HCT116 (cell line): ENCODE results near the gene GGNBP2. TPM values are rescaled to one million over a fixed set of nuclear protein-coding genes. Genes with fewer than 3 reads are reported as not detected.

ENCODE experiments used
- ATAC-seq: fragments of 200-7000 bp; cut with Tn5 transposase; 2 replicates; pipeline ENCODE4 v1.9.1; 2020; ENCODE audit warnings: mild to moderate bottlenecking, moderate library complexity
- BruUV-seq: library from RNA; stranded (reverse); fragments of 400-500 nt; replicated peaks from 2 replicates; lab custom pipeline; 2021; lab: Mats Ljungman, UMichigan
- CTCF ChIA-PET: fragments of 300-600 bp; sonication (Branson Sonifier 250); formaldehyde crosslinking; loops from one replicate; lab custom pipeline; 2021; ENCODE audit warnings: antibody characterized with exemption; lab: Charles Lee
- POLR2A ChIA-PET: fragments of 300-600, 350-600 bp; sonication (Branson Sonifier 250); formaldehyde crosslinking; loops from one replicate; lab custom pipeline; 2021; ENCODE audit warnings: antibody characterized with exemption; lab: Charles Lee
- RAD21 ChIA-PET, 2 experiments: fragments of 300-600 bp; sonication (Branson Sonifier 250); formaldehyde crosslinking; loops; one replicate each; lab custom pipeline; 2023; ENCODE audit warnings: low total read pairs in 2 of 2; ENCODE audit not compliant: uncharacterized antibody in 2 of 2, unreplicated experiment in 2 of 2, low non-redundant PET in 1 of 2; lab: Charles Lee
- DNase-seq: peaks from one replicate; pipeline ENCODE4 v3.0.0-alpha.2; 2010; ENCODE audit warnings: low read depth, low spot score
- H2AFZ ChIP-seq: fragments of 200-600 bp; shearing (Covaris generic), sonication (generic); 2 replicates; pipeline ENCODE4 v1.6.1; 2017; ENCODE audit warnings: low read depth, mixed run types, mixed read lengths, antibody characterized with exemption, low read length; ENCODE audit not compliant: poor library complexity, severe bottlenecking
- H3K27ac ChIP-seq: 2 replicates; pipeline ENCODE4 v1.5.1; 2012; ENCODE audit warnings: low read depth, low read length
- H3K27me3 ChIP-seq: fragments of 200-600 bp; sonication (generic); 2 replicates; pipeline ENCODE4 v1.6.1; 2016; ENCODE audit warnings: mixed run types, low read length, mixed read lengths; ENCODE audit not compliant: insufficient read depth
- H3K36me3 ChIP-seq, 2 experiments: fragments of 200-500 bp in 1 of 2; fragments of 200-600 bp in 1 of 2; sonication (Bioruptor generic) in 1 of 2; sonication (generic) in 1 of 2; 2 replicates each; pipeline versions ENCODE4 v1.5.1 to v1.6.1; 2014 to 2016; ENCODE audit warnings: low read length in 2 of 2, inconsistent platforms in 1 of 2, mixed read lengths in 1 of 2, mixed run types in 1 of 2; ENCODE audit not compliant: insufficient read depth in 2 of 2, control insufficient read depth in 1 of 2
- H3K4me1 ChIP-seq, 2 experiments: fragments of 200-600 bp in 1 of 2; sonication (generic) in 1 of 2; 2 replicates each; pipeline versions ENCODE4 v1.5.1 to v1.6.1; 2012 to 2017; ENCODE audit warnings: low read length in 2 of 2, inconsistent platforms in 1 of 2, mild to moderate bottlenecking in 1 of 2, mixed read lengths in 1 of 2, mixed run types in 1 of 2, moderate library complexity in 1 of 2; ENCODE audit not compliant: insufficient read depth in 2 of 2, control insufficient read depth in 1 of 2
- H3K4me2 ChIP-seq: fragments of 200-600 bp; sonication (generic); 2 replicates; pipeline ENCODE4 v1.6.1; 2017; ENCODE audit warnings: mixed run types, low read length, mixed read lengths
- H3K4me3 ChIP-seq, 2 experiments: fragments of 200-600 bp in 1 of 2; sonication (generic) in 1 of 2; replicated peaks in 1 of 2; 2 replicates each; pipeline ENCODE4 v1.5.1; 2011 to 2016; ENCODE audit warnings: low read length in 2 of 2, control low read depth in 1 of 2, low read depth in 1 of 2, mild to moderate bottlenecking in 1 of 2, mixed read lengths in 1 of 2, mixed run types in 1 of 2
- H3K79me2 ChIP-seq: fragments of 200-600 bp; sonication (generic); 2 replicates; pipeline ENCODE4 v1.6.1; 2017; ENCODE audit warnings: mild to moderate bottlenecking, mixed run types, low read length, moderate library complexity, mixed read lengths; ENCODE audit not compliant: insufficient read depth
- H3K9ac ChIP-seq: fragments of 200-600 bp; sonication (generic); 2 replicates; pipeline ENCODE4 v1.6.1; 2016; ENCODE audit warnings: low read length, mixed read lengths
- H3K9me2 ChIP-seq: fragments of 200-600 bp; sonication (generic), shearing (Covaris generic); 2 replicates; pipeline ENCODE4 v1.6.1; 2017; ENCODE audit warnings: mixed run types, mild to moderate bottlenecking, moderate library complexity; ENCODE audit not compliant: insufficient read depth
- H3K9me3 ChIP-seq, 2 experiments: fragments of 200-500 bp in 1 of 2; fragments of 200-600 bp in 1 of 2; sonication (Bioruptor generic) in 1 of 2; sonication (generic) in 1 of 2; 2 replicates each; pipeline ENCODE4 v1.6.1; 2014 to 2017; ENCODE audit warnings: low read length in 2 of 2, mixed read lengths in 2 of 2, inconsistent platforms in 1 of 2, low read depth in 1 of 2, mild to moderate bottlenecking in 1 of 2, mixed run types in 1 of 2, moderate library complexity in 1 of 2; ENCODE audit not compliant: control insufficient read depth in 1 of 2, insufficient read depth in 1 of 2
- H4K20me1 ChIP-seq: fragments of 200-600 bp; sonication (generic), shearing (Covaris generic); 2 replicates; pipeline ENCODE4 v1.6.1; 2017; ENCODE audit warnings: mixed run types, mild to moderate bottlenecking, moderate library complexity; ENCODE audit not compliant: insufficient read depth
- ATF3 ChIP-seq: IDR thresholded peaks from 2 replicates; pipeline ENCODE4 v1.6.1; 2012
- CEBPB ChIP-seq: IDR thresholded peaks from 2 replicates; pipeline ENCODE4 v1.6.1; 2012; ENCODE audit warnings: low read depth
- CTCF ChIP-seq, 3 experiments: fragments of 200-600 bp in 1 of 3; sonication (generic) in 1 of 3; IDR thresholded peaks in 2 of 3; conservative IDR thresholded peaks in 1 of 3; 2 replicates each; pipeline ENCODE4 v1.5.1; 2012 to 2017; ENCODE audit warnings: low read depth in 2 of 3, low read length in 2 of 3, antibody characterized with exemption in 1 of 3, borderline replicate concordance in 1 of 3, control low read depth in 1 of 3, mild to moderate bottlenecking in 1 of 3, mixed read lengths in 1 of 3, mixed run types in 1 of 3, moderate library complexity in 1 of 3; ENCODE audit not compliant: insufficient read depth in 1 of 3
- ELF1 ChIP-seq: IDR thresholded peaks from 2 replicates; pipeline ENCODE4 v1.6.1; 2012; ENCODE audit warnings: low read depth, borderline replicate concordance
- EZH2 ChIP-seq: fragments of 200-600 bp; sonication (generic); IDR thresholded peaks from 2 replicates; pipeline ENCODE4 v1.6.1; 2017; ENCODE audit warnings: antibody characterized with exemption, mixed run types
- EZH2phosphoT487 ChIP-seq: fragments of 200-600 bp; IDR thresholded peaks from 2 replicates; pipeline ENCODE4 v1.6.1; 2018; ENCODE audit warnings: antibody characterized with exemption, borderline replicate concordance
- FOSL1 ChIP-seq: IDR thresholded peaks from 2 replicates; pipeline ENCODE4 v1.6.1; 2012; ENCODE audit warnings: low read depth
- JUND ChIP-seq: IDR thresholded peaks from 2 replicates; pipeline ENCODE4 v1.6.1; 2012
- RAD21 ChIP-seq: IDR thresholded peaks from 2 replicates; pipeline ENCODE4 v1.6.1; 2012; ENCODE audit warnings: low read depth, mild to moderate bottlenecking
- SIN3A ChIP-seq: IDR thresholded peaks from 2 replicates; pipeline ENCODE4 v1.6.1; 2012; ENCODE audit warnings: low read depth
- SP1 ChIP-seq: IDR thresholded peaks from 2 replicates; pipeline ENCODE4 v1.6.1; 2012; ENCODE audit warnings: low read depth
- SRF ChIP-seq: IDR thresholded peaks from 2 replicates; pipeline ENCODE4 v1.6.1; 2012; ENCODE audit warnings: low read depth
- TCF7L2 ChIP-seq: IDR thresholded peaks from 2 replicates; pipeline ENCODE4 v1.7.0; 2011; ENCODE audit warnings: borderline replicate concordance, inconsistent platforms; ENCODE audit not compliant: insufficient read depth, insufficient read length; ENCODE audit errors: extremely low read depth
- ZFX ChIP-seq: fragments of 450-650 bp; IDR thresholded peaks from 2 replicates; pipeline ENCODE4 v1.6.1; 2017
- ZNF274 ChIP-seq: fragments of 200-500 bp; sonication (Bioruptor generic); IDR thresholded peaks from 2 replicates; pipeline ENCODE4 v1.6.1; 2014; ENCODE audit warnings: mild to moderate bottlenecking, low read depth, low read length, inconsistent platforms
- intact Hi-C: fragments of 100-400 bp; cut with micrococcal nuclease; formaldehyde crosslinking; loops from 2 replicates; pipeline ENCODE4 v1.10.0; 2022
- total RNA-seq: library from RNA; stranded (reverse); gene quantifications from one replicate; pipeline ENCODE4 v1.2.1, GENCODE V29; 2021; ENCODE audit not compliant: unreplicated experiment
- TF ChIP-seq, protein P1 (sequence below): IDR thresholded peaks from 2 replicates; pipeline ENCODE4 v1.6.1; 2012; ENCODE audit warnings: low read depth

The GGNBP2 gene
- total RNA-seq, 1 experiment from 2014 or later: 58.2 TPM

- TF ChIP-seq CTCF (IDR thresholded peaks at IDR 0.05 in 2 of 3, conservative IDR thresholded peaks at IDR 0.05 in 1 of 3; ENCODE audit: borderline replicate concordance in 1 of 3, insufficient read depth in 1 of 3, low read depth in 2 of 3, low read length in 2 of 3) (no peak), EZH2phosphoT487 (no peak), SRF (no peak), ZFX (peak; percentile 49; the same call in 1 of the 2 replicates), RAD21 (no peak), ATF3 (no peak), ELF1 (no peak), CEBPB (no peak), SP1 (peak; percentile 46), EZH2 (no peak), TCF7L2 (no peak)
These were observed at the start of gene GGNBP2 (continued) for GRCh38 chr17:36544307-36545076.

GRCh38 chr17:36495076-36495578 is 49.6 kb upstream of the GGNBP2 start:
- CTCF ChIA-PET: no interaction called here
- RAD21 ChIA-PET: no interaction called here
- DNase-seq: no peak
- TF ChIP-seq CEBPB (no peak), SIN3A (no peak), FOSL1 (no peak), EZH2 (no peak), SRF (no peak), ATF3 (no peak), ZNF274 (no peak), ZFX (no peak), JUND (no peak), CTCF (IDR thresholded peaks at IDR 0.05 in 2 of 3, conservative IDR thresholded peaks at IDR 0.05 in 1 of 3; ENCODE audit: borderline replicate concordance in 1 of 3, insufficient read depth in 1 of 3, low read depth in 2 of 3, low read length in 2 of 3) (no peak)
- TF ChIP-seq, protein P1, sequence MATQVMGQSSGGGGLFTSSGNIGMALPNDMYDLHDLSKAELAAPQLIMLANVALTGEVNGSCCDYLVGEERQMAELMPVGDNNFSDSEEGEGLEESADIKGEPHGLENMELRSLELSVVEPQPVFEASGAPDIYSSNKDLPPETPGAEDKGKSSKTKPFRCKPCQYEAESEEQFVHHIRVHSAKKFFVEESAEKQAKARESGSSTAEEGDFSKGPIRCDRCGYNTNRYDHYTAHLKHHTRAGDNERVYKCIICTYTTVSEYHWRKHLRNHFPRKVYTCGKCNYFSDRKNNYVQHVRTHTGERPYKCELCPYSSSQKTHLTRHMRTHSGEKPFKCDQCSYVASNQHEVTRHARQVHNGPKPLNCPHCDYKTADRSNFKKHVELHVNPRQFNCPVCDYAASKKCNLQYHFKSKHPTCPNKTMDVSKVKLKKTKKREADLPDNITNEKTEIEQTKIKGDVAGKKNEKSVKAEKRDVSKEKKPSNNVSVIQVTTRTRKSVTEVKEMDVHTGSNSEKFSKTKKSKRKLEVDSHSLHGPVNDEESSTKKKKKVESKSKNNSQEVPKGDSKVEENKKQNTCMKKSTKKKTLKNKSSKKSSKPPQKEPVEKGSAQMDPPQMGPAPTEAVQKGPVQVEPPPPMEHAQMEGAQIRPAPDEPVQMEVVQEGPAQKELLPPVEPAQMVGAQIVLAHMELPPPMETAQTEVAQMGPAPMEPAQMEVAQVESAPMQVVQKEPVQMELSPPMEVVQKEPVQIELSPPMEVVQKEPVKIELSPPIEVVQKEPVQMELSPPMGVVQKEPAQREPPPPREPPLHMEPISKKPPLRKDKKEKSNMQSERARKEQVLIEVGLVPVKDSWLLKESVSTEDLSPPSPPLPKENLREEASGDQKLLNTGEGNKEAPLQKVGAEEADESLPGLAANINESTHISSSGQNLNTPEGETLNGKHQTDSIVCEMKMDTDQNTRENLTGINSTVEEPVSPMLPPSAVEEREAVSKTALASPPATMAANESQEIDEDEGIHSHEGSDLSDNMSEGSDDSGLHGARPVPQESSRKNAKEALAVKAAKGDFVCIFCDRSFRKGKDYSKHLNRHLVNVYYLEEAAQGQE: no peak

More at GRCh38 chr17:36495076-36495578, 49.6 kb upstream of the GGNBP2 start:
- no peaks in the 10 kb centered on the region; a peak in 1 of 4 replicates for H3K9me3 ChIP-seq
- H3K4me2 ChIP-seq: no peak overlapping the region
- H3K36me3 ChIP-seq: peaks cover 42 to 45% of the 10 kb centered on the region in 2 experiments
- H2AFZ ChIP-seq: no peak overlapping the region
- no peak overlapping the region for H3K4me3 ChIP-seq
- BruUV-seq: no TSS peak
- H3K9ac ChIP-seq: no peak overlapping the region
- no peak overlapping the region for H3K27ac ChIP-seq
- no peak for ATAC-seq
- no peaks in the 10 kb centered on the region for H3K27me3 ChIP-seq
- no peaks in the 10 kb centered on the region for H3K4me1 ChIP-seq
- 0 out of 2 replicates have a peak, but pooled peaks cover 5% of the 10 kb centered on the region for H4K20me1 ChIP-seq
- H3K9me2 ChIP-seq: no peaks in the 10 kb centered on the region
- H3K79me2 ChIP-seq: peaks cover 18% of the 10 kb centered on the region
- POLR2A ChIA-PET: interaction anchor here (1.5 kb wide), 1 partner anchor 40 kb away, joined by 3 read pairs; the partner anchor contains the start of genes MYO19 and PIGW
- intact Hi-C loops: no loop called here
